Measurements from ENCODE around the gene TNFRSF1B.

TNFRSF1B gene

DNA sequence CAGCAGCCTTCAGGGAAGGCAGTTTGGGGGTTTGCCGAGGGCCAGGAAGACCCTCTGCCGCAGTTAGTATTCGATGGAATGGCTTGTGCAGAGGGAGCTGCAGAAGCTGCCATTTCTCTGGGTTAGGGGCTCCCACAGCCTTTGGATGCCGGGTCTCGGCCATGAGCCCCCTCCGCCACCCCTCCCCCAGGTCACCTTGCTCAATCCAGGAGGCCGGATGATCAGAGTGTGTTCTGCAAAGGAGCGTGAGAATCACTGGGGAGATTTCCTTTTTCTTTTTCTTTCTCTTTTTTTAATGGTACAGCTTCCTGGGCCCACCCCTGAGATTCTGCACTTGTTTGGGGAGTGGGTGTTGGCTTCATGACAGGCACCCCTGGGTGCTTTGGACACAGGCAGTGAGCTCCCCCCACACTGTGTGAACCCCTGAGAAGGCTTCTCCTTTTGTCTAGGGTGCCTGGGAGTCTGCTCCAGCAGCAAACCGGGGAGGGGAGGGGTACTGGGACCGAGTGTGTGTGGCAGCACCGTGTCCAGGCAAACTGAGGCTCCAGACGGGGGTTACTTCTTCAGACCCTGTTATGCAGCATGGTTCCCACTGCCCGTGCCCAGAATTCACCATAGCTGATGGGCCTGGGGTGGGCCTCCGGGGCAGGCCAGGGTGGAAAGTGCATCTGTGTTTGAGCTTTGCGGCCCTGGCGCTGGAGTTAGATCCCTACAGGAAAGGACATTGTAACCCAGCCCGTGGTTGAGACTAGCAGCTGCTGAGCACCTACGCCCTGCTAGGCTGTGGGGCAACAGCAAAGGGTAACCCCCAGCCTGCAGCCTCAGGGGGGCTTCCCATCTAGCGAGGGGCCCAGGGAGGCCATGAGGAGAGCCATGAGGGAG, 18.5 kb downstream of the TNFRSF1B start:
- H3K4me1 ChIP-seq (ENCODE audit: control insufficient read depth, insufficient read depth, low read length, poor library complexity, severe bottlenecking): peaks cover 28% of the 10 kb centered on the region
- H3K27ac ChIP-seq (ENCODE audit: low read depth, low read length, severe bottlenecking): peak overlapping the region; percentile 98
- H3K36me3 ChIP-seq (ENCODE audit: control insufficient read depth, insufficient read depth, low read length): no peaks in the 10 kb centered on the region
- WGBS, 2 experiments (ENCODE audit: insufficient coverage in 2 of 2): 90 to 97% methylated on average over 14 to 15 of the region's 19 CpGs
- H3K9me3 ChIP-seq (ENCODE audit: control insufficient read depth, low read length): no peaks in the 10 kb centered on the region
- H3K4me3 ChIP-seq (ENCODE audit: extremely low read depth, insufficient read depth, low read length, poor library complexity, severe bottlenecking): no peak overlapping the region

GRCh38 chr1:12185918-12186678, 19.3 kb downstream of the TNFRSF1B start:
- Histone ChIP-seq H3K4me1 (ENCODE audit: control insufficient read depth, insufficient read depth, low read length, poor library complexity, severe bottlenecking) (peaks cover 21% of the 10 kb centered on the region), H3K36me3 (ENCODE audit: control insufficient read depth, insufficient read depth, low read length) (no peaks in the 10 kb centered on the region), H3K27ac (ENCODE audit: low read depth, low read length, severe bottlenecking) (peak overlapping the region; percentile 10), H3K9me3 (ENCODE audit: control insufficient read depth, low read length) (no peaks in the 10 kb centered on the region), H3K4me3 (ENCODE audit: extremely low read depth, insufficient read depth, low read length, poor library complexity, severe bottlenecking) (no peak overlapping the region)
- WGBS, 2 experiments (ENCODE audit: insufficient coverage in 2 of 2): 93 to 94% methylated on average over 9 to 13 of the region's 13 CpGs

- no peaks in the 10 kb centered on the region for H3K9me3 ChIP-seq (ENCODE audit: control insufficient read depth, low read length)
- no peak overlapping the region for H3K27ac ChIP-seq (ENCODE audit: low read depth, low read length, severe bottlenecking)
- peaks cover 21% of the 10 kb centered on the region for H3K4me1 ChIP-seq (ENCODE audit: control insufficient read depth, insufficient read depth, low read length, poor library complexity, severe bottlenecking)
- H3K36me3 ChIP-seq (ENCODE audit: control insufficient read depth, insufficient read depth, low read length): no peaks in the 10 kb centered on the region
- H3K4me3 ChIP-seq (ENCODE audit: extremely low read depth, insufficient read depth, low read length, poor library complexity, severe bottlenecking): no peak overlapping the region
- WGBS, 2 experiments (ENCODE audit: insufficient coverage in 2 of 2): 94 to 96% methylated on average over 2 to 3 of the region's 4 CpGs
Measured at GRCh38 chr1:12186679-12186985, 19.8 kb downstream of the TNFRSF1B start.

GRCh38 chr1:12188115-12188514, 21.3 kb downstream of the TNFRSF1B start:
- Histone ChIP-seq H3K27ac (ENCODE audit: low read depth, low read length, severe bottlenecking) (no peak overlapping the region), H3K4me1 (ENCODE audit: control insufficient read depth, insufficient read depth, low read length, poor library complexity, severe bottlenecking) (peaks cover 21% of the 10 kb centered on the region), H3K9me3 (ENCODE audit: control insufficient read depth, low read length) (no peaks in the 10 kb centered on the region), H3K4me3 (ENCODE audit: extremely low read depth, insufficient read depth, low read length, poor library complexity, severe bottlenecking) (no peak overlapping the region), H3K36me3 (ENCODE audit: control insufficient read depth, insufficient read depth, low read length) (no peaks in the 10 kb centered on the region)
- 25 to 47% methylated on average over 3 of the region's 3 CpGs for WGBS, 2 experiments (ENCODE audit: insufficient coverage in 2 of 2)

- Histone ChIP-seq H3K36me3 (ENCODE audit: control insufficient read depth, insufficient read depth, low read length) (no peaks in the 10 kb centered on the region), H3K27ac (ENCODE audit: low read depth, low read length, severe bottlenecking) (no peak overlapping the region), H3K4me1 (ENCODE audit: control insufficient read depth, insufficient read depth, low read length, poor library complexity, severe bottlenecking) (peaks cover 19% of the 10 kb centered on the region), H3K9me3 (ENCODE audit: control insufficient read depth, low read length) (no peaks in the 10 kb centered on the region), H3K4me3 (ENCODE audit: extremely low read depth, insufficient read depth, low read length, poor library complexity, severe bottlenecking) (no peak overlapping the region)
- WGBS, 2 experiments (ENCODE audit: insufficient coverage in 2 of 2): 76 to 83% methylated on average over 11 to 12 of the region's 13 CpGs
Measured at GRCh38 chr1:12188657-12189327, 22.0 kb downstream of the TNFRSF1B start.

GRCh38 chr1:12189328-12189682, 22.5 kb downstream of the TNFRSF1B start:
- Histone ChIP-seq H3K36me3 (ENCODE audit: control insufficient read depth, insufficient read depth, low read length) (no peaks in the 10 kb centered on the region), H3K4me3 (ENCODE audit: extremely low read depth, insufficient read depth, low read length, poor library complexity, severe bottlenecking) (no peak overlapping the region), H3K4me1 (ENCODE audit: control insufficient read depth, insufficient read depth, low read length, poor library complexity, severe bottlenecking) (peaks cover 15% of the 10 kb centered on the region), H3K9me3 (ENCODE audit: control insufficient read depth, low read length) (no peaks in the 10 kb centered on the region), H3K27ac (ENCODE audit: low read depth, low read length, severe bottlenecking) (no peak overlapping the region)
- 79 to 89% methylated on average over 5 of the region's 5 CpGs for WGBS, 2 experiments (ENCODE audit: insufficient coverage in 2 of 2)

- WGBS, 2 experiments (ENCODE audit: insufficient coverage in 2 of 2): 89 to 91% methylated on average over 37 to 54 of the region's 58 CpGs
- H3K9me3 ChIP-seq (ENCODE audit: control insufficient read depth, low read length): no peaks in the 10 kb centered on the region
- peaks cover 2% of the 10 kb centered on the region for H3K4me1 ChIP-seq (ENCODE audit: control insufficient read depth, insufficient read depth, low read length, poor library complexity, severe bottlenecking)
- no peaks in the 10 kb centered on the region for H3K36me3 ChIP-seq (ENCODE audit: control insufficient read depth, insufficient read depth, low read length)
- H3K27ac ChIP-seq (ENCODE audit: low read depth, low read length, severe bottlenecking): no peak overlapping the region
- no peak overlapping the region for H3K4me3 ChIP-seq (ENCODE audit: extremely low read depth, insufficient read depth, low read length, poor library complexity, severe bottlenecking)
Measured at GRCh38 chr1:12191242-12192032, 24.6 kb downstream of the TNFRSF1B start.

- 96 to 97% methylated on average over 11 of the region's 14 CpGs for WGBS, 2 experiments (ENCODE audit: insufficient coverage in 2 of 2)
- Histone ChIP-seq H3K4me1 (ENCODE audit: control insufficient read depth, insufficient read depth, low read length, poor library complexity, severe bottlenecking) (peaks cover 6% of the 10 kb centered on the region), H3K9me3 (ENCODE audit: control insufficient read depth, low read length) (no peaks in the 10 kb centered on the region), H3K4me3 (ENCODE audit: extremely low read depth, insufficient read depth, low read length, poor library complexity, severe bottlenecking) (no peak overlapping the region), H3K36me3 (ENCODE audit: control insufficient read depth, insufficient read depth, low read length) (no peaks in the 10 kb centered on the region), H3K27ac (ENCODE audit: low read depth, low read length, severe bottlenecking) (no peak overlapping the region)
Measured at GRCh38 chr1:12194666-12195216, 27.9 kb downstream of the TNFRSF1B start.

DNA sequence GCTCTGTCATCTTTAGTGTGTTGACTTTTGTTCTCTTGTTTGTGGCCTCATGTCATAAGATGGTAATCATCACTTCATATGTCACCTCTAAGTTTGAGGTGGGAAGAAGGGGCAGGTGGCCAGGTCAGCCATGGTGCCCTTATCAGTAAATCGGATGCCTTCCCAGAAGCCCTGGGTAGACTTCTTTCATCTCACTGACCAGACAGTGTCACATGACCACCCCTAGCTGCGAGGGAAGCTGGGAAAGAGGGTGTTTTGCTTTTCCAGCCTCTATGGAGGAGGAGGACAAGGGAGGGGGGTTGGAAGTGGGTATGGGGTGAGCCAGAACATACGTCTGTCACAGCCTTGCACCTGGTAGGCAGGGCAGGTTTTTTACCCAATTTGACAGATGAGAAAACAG, 28.6 kb downstream of the TNFRSF1B start:
- H3K4me3 ChIP-seq (ENCODE audit: extremely low read depth, insufficient read depth, low read length, poor library complexity, severe bottlenecking): no peak overlapping the region
- H3K36me3 ChIP-seq (ENCODE audit: control insufficient read depth, insufficient read depth, low read length): no peaks in the 10 kb centered on the region
- no peaks in the 10 kb centered on the region for H3K9me3 ChIP-seq (ENCODE audit: control insufficient read depth, low read length)
- WGBS, 2 experiments (ENCODE audit: insufficient coverage in 2 of 2): 100% methylated on average over 1 to 2 of the region's 3 CpGs
- H3K27ac ChIP-seq (ENCODE audit: low read depth, low read length, severe bottlenecking): no peak overlapping the region
- H3K4me1 ChIP-seq (ENCODE audit: control insufficient read depth, insufficient read depth, low read length, poor library complexity, severe bottlenecking): peaks cover 6% of the 10 kb centered on the region
